ENCODE data around the gene ILF3.

The ILF3 gene

GRCh38 chr19:10694706-10695307, 40.7 kb downstream of the ILF3 start:
- no peak for DNase-seq (ENCODE audit: extremely low read depth, insufficient read length)
- no peaks in the 10 kb centered on the region for H3K27me3 ChIP-seq (replicated peaks; ENCODE audit: control insufficient read depth, insufficient read depth, low read length)
- H3K4me3 ChIP-seq (replicated peaks; ENCODE audit: low read depth, low read length), result no peak overlapping the region
- H3K36me3 ChIP-seq (ENCODE audit: control insufficient read depth, insufficient read depth, low read length), result peaks cover 23% of the 10 kb centered on the region
- TF ChIP-seq CTCF (IDR thresholded peaks at IDR 0.05; ENCODE audit: insufficient read depth, low read length, poor library complexity, severe bottlenecking), result no peak

GRCh38 chr19:10695401-10696398, 41.6 kb downstream of the ILF3 start:
- no peak for TF ChIP-seq CTCF (IDR thresholded peaks at IDR 0.05; ENCODE audit: insufficient read depth, low read length, poor library complexity, severe bottlenecking)
- H3K36me3 ChIP-seq (ENCODE audit: control insufficient read depth, insufficient read depth, low read length), result peaks cover 15% of the 10 kb centered on the region
- no peaks in the 10 kb centered on the region for H3K27me3 ChIP-seq (replicated peaks; ENCODE audit: control insufficient read depth, insufficient read depth, low read length)
- H3K4me3 ChIP-seq (replicated peaks; ENCODE audit: low read depth, low read length), result no peak overlapping the region
- DNase-seq (ENCODE audit: extremely low read depth, insufficient read length), result peak; percentile 89

DNA sequence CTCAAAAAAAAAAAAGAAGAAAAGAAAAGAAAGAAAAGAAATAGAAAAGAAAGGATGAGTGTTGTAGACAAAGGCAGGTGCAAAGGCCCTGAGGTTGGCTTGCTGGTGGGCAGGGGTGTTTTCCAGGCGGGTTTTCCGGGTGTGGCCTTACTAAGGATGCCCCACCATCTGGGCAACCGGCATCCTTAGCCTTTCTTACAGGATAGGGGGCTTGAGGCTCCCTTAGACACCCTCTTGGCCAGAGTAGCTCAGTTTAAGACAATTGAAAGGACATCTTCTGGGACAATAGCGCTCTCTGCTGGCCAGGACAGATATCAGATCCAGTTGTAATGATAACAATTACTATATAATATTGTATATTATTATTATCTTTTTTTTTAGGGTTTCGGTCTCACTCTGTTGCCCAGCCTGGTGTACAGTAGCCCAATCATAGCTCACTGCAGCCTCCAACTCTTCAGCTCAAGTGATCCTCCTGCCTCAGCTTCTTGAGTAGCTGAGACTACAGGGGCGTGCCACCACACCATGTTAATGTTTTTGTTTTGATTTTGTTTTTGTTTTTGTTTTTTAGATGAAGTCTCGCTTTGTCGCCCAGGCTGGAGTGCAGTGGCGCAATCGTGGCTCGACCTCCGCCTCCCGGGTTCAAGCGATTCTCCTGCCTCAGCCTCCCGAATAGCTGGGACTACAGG, 45.6 kb downstream of the ILF3 start:
- no peak for DNase-seq (ENCODE audit: extremely low read depth, insufficient read length)
- TF ChIP-seq CTCF (IDR thresholded peaks at IDR 0.05; ENCODE audit: insufficient read depth, low read length, poor library complexity, severe bottlenecking), result peak; percentile 65

GRCh38 chr19:10701955-10702525, 47.9 kb downstream of the ILF3 start:
- peak; percentile 62 for DNase-seq (ENCODE audit: extremely low read depth, insufficient read length)
- Histone ChIP-seq H3K27me3 (replicated peaks; ENCODE audit: control insufficient read depth, insufficient read depth, low read length) (no peaks in the 10 kb centered on the region), H3K4me3 (replicated peaks; ENCODE audit: low read depth, low read length) (peak overlapping the region; percentile 99), H3K36me3 (ENCODE audit: control insufficient read depth, insufficient read depth, low read length) (peaks cover 2% of the 10 kb centered on the region; the same call in 1 of the 2 replicates)
- TF ChIP-seq CTCF (IDR thresholded peaks at IDR 0.05; ENCODE audit: insufficient read depth, low read length, poor library complexity, severe bottlenecking), result peak; percentile 21

More for the DNA sequence above, 45.6 kb downstream of the ILF3 start:
- no peak overlapping the region for H3K4me3 ChIP-seq (replicated peaks; ENCODE audit: low read depth, low read length)
- no peaks in the 10 kb centered on the region for H3K27me3 ChIP-seq (replicated peaks; ENCODE audit: control insufficient read depth, insufficient read depth, low read length)
- peaks cover 2% of the 10 kb centered on the region; the same call in 1 of the 2 replicates for H3K36me3 ChIP-seq (ENCODE audit: control insufficient read depth, insufficient read depth, low read length)

DNA sequence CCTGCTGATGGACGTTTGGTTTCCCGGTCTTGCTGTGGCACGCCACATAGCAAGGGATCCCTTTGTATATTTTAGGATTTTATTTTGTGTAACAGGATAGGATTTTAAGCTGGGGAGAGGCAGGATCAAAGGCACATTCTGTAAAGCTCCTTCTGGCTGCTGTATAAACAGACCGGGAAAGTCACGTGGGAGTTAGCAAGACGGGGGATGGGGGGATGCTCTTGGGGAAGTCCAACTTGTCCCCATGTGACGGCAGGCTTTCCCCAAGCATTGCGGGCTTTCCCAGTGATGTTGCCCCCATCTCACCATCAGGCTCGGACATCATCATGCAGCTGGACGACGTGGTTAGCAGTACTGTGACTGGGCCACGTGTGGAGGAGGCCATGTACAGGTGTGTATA, 52.8 kb downstream of the ILF3 start:
- TF ChIP-seq CTCF (IDR thresholded peaks at IDR 0.05; ENCODE audit: insufficient read depth, low read length, poor library complexity, severe bottlenecking), result no peak
- Histone ChIP-seq H3K36me3 (ENCODE audit: control insufficient read depth, insufficient read depth, low read length) (peaks cover 7% of the 10 kb centered on the region), H3K27me3 (replicated peaks; ENCODE audit: control insufficient read depth, insufficient read depth, low read length) (no peaks in the 10 kb centered on the region), H3K4me3 (replicated peaks; ENCODE audit: low read depth, low read length) (no peak overlapping the region)
- no peak for DNase-seq (ENCODE audit: extremely low read depth, insufficient read length)

Data from GM06990 (cell line).